A673 (cell line): ENCODE data around the gene SHE. TPM values are rescaled to one million over a fixed set of nuclear protein-coding genes. Genes with fewer than 3 reads are reported as not detected.

Source experiments
- BruUV-seq: library from RNA; stranded (reverse); fragments of 400-500 nt; replicated peaks from 2 replicates; lab custom pipeline; 2021; lab: Mats Ljungman, UMichigan
- CTCF ChIA-PET: fragments of 300-600 bp; sonication (Branson Sonifier 250); formaldehyde crosslinking; loops from one replicate; lab custom pipeline; 2022; ENCODE audit warnings: antibody characterized with exemption; lab: Charles Lee
- POLR2A ChIA-PET: fragments of 300-600 bp; sonication (Branson Sonifier 250); formaldehyde crosslinking; loops from one replicate; lab custom pipeline; 2022; ENCODE audit warnings: antibody characterized with exemption; ENCODE audit not compliant: low non-redundant PET; lab: Charles Lee
- DNase-seq: peaks from one replicate; pipeline ENCODE4 v3.0.0-alpha.2; 2015; ENCODE audit warnings: low spot score
- H3K27ac ChIP-seq: fragments of 200-600 bp; sonication (generic); 2 replicates; pipeline ENCODE4 v1.5.1; 2016; ENCODE audit warnings: mixed run types, low read depth, mild to moderate bottlenecking, mixed read lengths, antibody characterized with exemption, low read length; ENCODE audit not compliant: poor library complexity, severe bottlenecking
- H3K27me3 ChIP-seq: fragments of 200-600 bp; sonication (generic); replicated peaks from 2 replicates; pipeline ENCODE4 v1.6.1; 2017; ENCODE audit warnings: mixed run types, low read depth, mild to moderate bottlenecking, mixed read lengths, antibody characterized with exemption, low read length; ENCODE audit not compliant: insufficient read depth, poor library complexity
- H3K36me3 ChIP-seq: fragments of 200-600 bp; sonication (generic); 2 replicates; pipeline ENCODE4 v1.6.1; 2016; ENCODE audit warnings: mixed run types, mild to moderate bottlenecking, mixed read lengths, antibody characterized with exemption, low read length; ENCODE audit not compliant: insufficient read depth, poor library complexity, severe bottlenecking
- H3K4me1 ChIP-seq: fragments of 200-600 bp; sonication (generic); 2 replicates; pipeline ENCODE4 v1.6.1; 2017; ENCODE audit warnings: mixed run types, mild to moderate bottlenecking, mixed read lengths, antibody characterized with exemption, low read length; ENCODE audit not compliant: insufficient read depth, poor library complexity, severe bottlenecking
- H3K4me3 ChIP-seq: fragments of 200-600 bp; sonication (generic); 2 replicates; pipeline ENCODE4 v1.5.1; 2016; ENCODE audit warnings: low read depth, mixed run types, mild to moderate bottlenecking, mixed read lengths, low read length; ENCODE audit not compliant: poor library complexity, severe bottlenecking
- H3K9me3 ChIP-seq: fragments of 200-600 bp; sonication (generic); 2 replicates; pipeline ENCODE4 v1.6.1; 2016; ENCODE audit warnings: mixed run types, low read depth, mild to moderate bottlenecking, mixed read lengths, antibody characterized with exemption, low read length; ENCODE audit not compliant: poor library complexity, severe bottlenecking
- CTCF ChIP-seq: fragments of 300-800, 200-600 bp; sonication (generic); conservative IDR thresholded peaks from 2 replicates; pipeline ENCODE4 v1.5.1; 2017; ENCODE audit warnings: low read depth, mild to moderate bottlenecking, antibody characterized with exemption, low read length, moderate library complexity, mixed read lengths
- EZH2 ChIP-seq: fragments of 200-600 bp; sonication (generic); IDR thresholded peaks from 2 replicates; pipeline ENCODE4 v1.6.1; 2017; ENCODE audit warnings: borderline replicate concordance, low read depth, mild to moderate bottlenecking, mixed read lengths, antibody characterized with exemption, low read length; ENCODE audit not compliant: poor library complexity, severe bottlenecking
- intact Hi-C: fragments of 100-400 bp; cut with micrococcal nuclease; formaldehyde crosslinking; loops from one replicate; pipeline ENCODE4 v1.10.0; 2022; ENCODE audit not compliant: unreplicated experiment
- total RNA-seq: library from RNA; stranded (reverse); gene quantifications from 2 replicates; pipeline ENCODE4 v1.2.3, GENCODE V29; 2021

Gene SHE
- total RNA-seq, 1 experiment from 2014 or later = 0.04 TPM

DNA sequence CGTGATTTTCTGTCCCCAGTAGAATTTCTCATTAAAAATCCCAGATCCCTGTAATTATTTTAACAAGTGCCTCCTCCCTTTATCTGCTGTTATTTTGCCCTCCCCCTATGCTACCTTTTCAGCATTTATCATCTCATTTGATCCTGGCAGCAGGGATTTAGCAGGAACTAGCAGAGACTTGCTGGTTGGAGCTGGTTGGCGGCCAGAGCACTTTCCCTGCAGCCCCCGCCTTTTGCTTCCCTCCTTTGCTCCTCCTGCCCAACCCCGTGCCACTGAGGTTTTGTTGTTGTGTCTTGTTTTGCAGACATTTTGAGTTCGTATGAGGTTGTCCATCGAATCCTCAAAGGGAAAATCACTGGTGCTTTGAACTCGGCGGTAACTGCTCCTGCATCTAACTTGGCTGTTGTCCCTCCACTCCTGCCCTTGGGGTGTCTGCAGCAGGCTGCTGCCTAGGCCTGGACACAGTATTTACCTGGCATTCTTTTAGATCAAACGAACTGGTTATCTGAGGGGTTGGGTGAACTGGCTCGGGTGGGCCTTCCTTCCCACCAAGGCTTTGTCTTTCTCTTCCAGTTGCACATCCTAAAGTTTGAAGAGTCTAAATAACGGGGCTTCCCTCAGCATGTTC, 45.0 kb upstream of the SHE start:
- no peak for DNase-seq
- POLR2A ChIA-PET = no interaction called here
- BruUV-seq = no TSS peak
- Histone ChIP-seq H3K27me3 (no peaks in the 10 kb centered on the region), H3K4me3 (no peak overlapping the region), H3K9me3 (no peaks in the 10 kb centered on the region), H3K27ac (no peak overlapping the region), H3K36me3 (peaks cover 34% of the 10 kb centered on the region), H3K4me1 (no peaks in the 10 kb centered on the region)
- TF ChIP-seq EZH2 = no peak
- no peak for TF ChIP-seq CTCF
- CTCF ChIA-PET = interaction anchor here (0.5 to 1.1 kb wide), 10 partner anchors 12 to 466 kb away, joined by 3 to 10 read pairs (median 5); no protein-coding TSS in a partner anchor
- intact Hi-C loops = loop anchor here (2.0 kb wide), 1 partner anchor 62 kb away; no protein-coding TSS in a partner anchor

DNA sequence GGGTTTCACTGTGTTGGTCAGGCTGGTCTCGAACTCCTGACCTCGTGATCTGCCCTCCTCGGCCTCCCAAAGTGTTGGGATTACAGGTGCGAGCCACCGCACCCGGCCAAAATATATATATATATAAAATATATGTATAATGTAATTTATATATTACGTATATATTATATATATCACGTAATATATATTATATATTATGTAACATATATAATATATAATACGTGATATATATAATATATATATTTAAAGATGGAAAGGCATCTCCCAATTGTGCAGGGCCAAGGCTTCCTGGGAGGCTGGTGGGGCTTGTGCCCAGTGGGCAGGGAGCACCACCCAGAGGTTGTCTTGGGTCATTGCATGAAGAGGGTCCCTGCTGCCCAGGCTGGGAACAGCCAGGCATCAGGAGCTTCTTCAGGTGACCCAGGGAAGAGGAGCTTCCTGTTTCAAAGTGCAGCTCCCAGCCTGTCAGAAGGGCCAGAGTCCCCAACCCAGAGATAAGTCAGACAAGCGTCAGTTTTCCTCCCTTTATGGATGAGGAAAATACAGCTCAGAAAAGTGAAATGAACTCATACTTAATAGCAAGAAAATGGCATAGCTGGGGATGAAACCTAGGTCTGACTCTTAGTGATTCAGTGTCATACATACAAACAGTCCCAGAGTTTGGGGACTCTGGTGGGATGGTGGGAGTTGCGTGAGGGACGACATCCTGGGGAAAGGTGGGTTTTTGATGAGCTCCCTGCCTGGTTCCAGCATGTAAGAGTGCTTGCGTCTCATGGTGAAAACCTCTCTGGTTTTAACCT, 44.3 kb upstream of the SHE start:
- CTCF ChIA-PET = interaction anchor here (0.5 to 1.1 kb wide), 10 partner anchors 11 to 466 kb away, joined by 3 to 10 read pairs (median 5); no protein-coding TSS in a partner anchor
- Histone ChIP-seq H3K27me3 (peaks cover 3% of the 10 kb centered on the region), H3K36me3 (peaks cover 26% of the 10 kb centered on the region), H3K27ac (no peak overlapping the region), H3K4me1 (no peaks in the 10 kb centered on the region), H3K9me3 (no peaks in the 10 kb centered on the region), H3K4me3 (no peak overlapping the region)
- POLR2A ChIA-PET = no interaction called here
- no TSS peak for BruUV-seq
- intact Hi-C loops = loop anchor here (2.0 kb wide), 1 partner anchor 62 kb away; no protein-coding TSS in a partner anchor
- DNase-seq = peak; percentile 77
- peak; percentile 71 for TF ChIP-seq CTCF
- TF ChIP-seq EZH2 = no peak

DNA sequence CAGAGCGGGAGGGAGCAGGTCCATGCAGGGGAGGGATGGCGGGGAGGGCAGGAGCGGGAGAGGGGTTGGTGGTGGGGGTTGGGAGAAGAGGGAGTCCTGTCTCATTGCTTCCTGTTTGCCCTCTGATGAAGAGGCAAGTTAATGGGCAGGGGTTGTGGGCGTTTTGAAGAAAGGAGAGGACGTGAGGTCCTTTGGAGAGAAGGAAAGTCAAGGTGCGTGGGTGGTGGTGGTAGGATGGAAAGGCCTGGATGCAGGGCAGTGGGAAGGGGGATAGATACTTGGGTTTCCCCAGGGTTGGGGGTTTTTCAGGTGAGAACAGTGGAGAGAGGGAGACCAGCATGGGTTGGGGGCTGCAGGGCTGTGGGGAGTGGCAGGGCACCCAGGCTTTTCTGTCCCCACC, 39.0 kb upstream of the SHE start:
- TF ChIP-seq EZH2 (no peak), CTCF (no peak)
- ChIA-PET POLR2A (no interaction called here), CTCF (no interaction called here)
- DNase-seq = no peak
- Histone ChIP-seq H3K27ac (no peak overlapping the region), H3K36me3 (no peaks in the 10 kb centered on the region), H3K4me1 (no peaks in the 10 kb centered on the region), H3K27me3 (peaks cover 3% of the 10 kb centered on the region), H3K9me3 (no peaks in the 10 kb centered on the region), H3K4me3 (no peak overlapping the region)
- no TSS peak for BruUV-seq
- intact Hi-C loops = no loop called here
